GM23338 (cell line): Measurements from ENCODE around the gene P2RY6. TPM values are rescaled to one million over a fixed set of nuclear protein-coding genes. Genes with fewer than 3 reads are reported as not detected.

Experiments used
- ATAC-seq: fragments of 200-7000 bp; cut with Tn5 transposase; 3 replicates; pipeline ENCODE4 v1.9.1; 2020
- DNase-seq: peaks from one replicate; pipeline ENCODE4 v3.0.0-alpha.2; 2015; ENCODE audit warnings: low spot score
- H2AFZ ChIP-seq: fragments of 200-600 bp; sonication (generic); 2 replicates; pipeline ENCODE4 v1.8.0; 2016; ENCODE audit warnings: antibody characterized with exemption, mild to moderate bottlenecking, moderate library complexity
- H3F3A ChIP-seq: fragments of 200-600 bp; sonication (generic); replicated peaks from 2 replicates; pipeline ENCODE4 v1.8.0; 2017; ENCODE audit warnings: antibody characterized with exemption, mixed run types, low read depth
- H3K27ac ChIP-seq: fragments of 200-600 bp; sonication (generic); 2 replicates; pipeline ENCODE4 v1.6.1; 2016; ENCODE audit warnings: low read depth
- H3K27me3 ChIP-seq: fragments of 200-600 bp; sonication (generic); 2 replicates; pipeline ENCODE4 v1.8.0; 2016; ENCODE audit warnings: mild to moderate bottlenecking, mixed run types, moderate library complexity; ENCODE audit not compliant: insufficient read depth
- H3K36me3 ChIP-seq: fragments of 200-600 bp; sonication (generic); 2 replicates; pipeline ENCODE4 v1.8.0; 2016; ENCODE audit warnings: mild to moderate bottlenecking; ENCODE audit not compliant: insufficient read depth
- H3K4me1 ChIP-seq: fragments of 200-600 bp; sonication (generic); 2 replicates; pipeline ENCODE4 v1.8.0; 2016; ENCODE audit warnings: mild to moderate bottlenecking, moderate library complexity; ENCODE audit not compliant: insufficient read depth
- H3K4me2 ChIP-seq: fragments of 200-600 bp; sonication (generic); 2 replicates; pipeline ENCODE4 v1.7.1; 2017; ENCODE audit warnings: mixed run types
- H3K4me3 ChIP-seq: fragments of 200-600 bp; sonication (generic); 2 replicates; pipeline ENCODE4 v1.6.1; 2016; ENCODE audit warnings: mixed run types
- H3K79me2 ChIP-seq: fragments of 200-600 bp; sonication (generic); replicated peaks from 2 replicates; pipeline ENCODE4 v1.8.0; 2017; ENCODE audit warnings: mild to moderate bottlenecking; ENCODE audit not compliant: insufficient read depth
- H3K9me2 ChIP-seq: fragments of 200-600 bp; sonication (generic); 2 replicates; pipeline ENCODE4 v1.8.0; 2017; ENCODE audit not compliant: insufficient read depth
- H4K20me1 ChIP-seq: fragments of 200-600 bp; sonication (generic); replicated peaks from 2 replicates; pipeline ENCODE4 v1.8.0; 2017; ENCODE audit warnings: mild to moderate bottlenecking; ENCODE audit not compliant: insufficient read depth
- H3K27ac Mint-ChIP-seq: 2 replicates; pipeline ENCODE4 v1.8.0; 2020; ENCODE audit warnings: inconsistent platforms, mild to moderate bottlenecking, moderate library complexity, mixed read lengths
- H3K27me3 Mint-ChIP-seq: 3 replicates; pipeline ENCODE4 v1.8.0; 2022; ENCODE audit warnings: low read depth, mild to moderate bottlenecking, moderate library complexity, mixed read lengths, inconsistent platforms; ENCODE audit not compliant: insufficient read depth, poor library complexity
- H3K36me3 Mint-ChIP-seq: 3 replicates; pipeline ENCODE4 v1.8.0; 2021; ENCODE audit warnings: low read depth, mild to moderate bottlenecking, inconsistent platforms, moderate library complexity, mixed read lengths
- H3K4me1 Mint-ChIP-seq: 3 replicates; pipeline ENCODE4 v1.8.0; 2020; ENCODE audit warnings: mild to moderate bottlenecking, inconsistent platforms, mixed read lengths
- H3K4me3 Mint-ChIP-seq: 3 replicates; pipeline ENCODE4 v1.8.0; 2021; ENCODE audit warnings: moderate library complexity, mild to moderate bottlenecking, inconsistent platforms, mixed read lengths
- H3K9me3 Mint-ChIP-seq: 3 replicates; pipeline ENCODE4 v1.8.0; 2020; ENCODE audit warnings: moderate library complexity, mild to moderate bottlenecking, inconsistent platforms, mixed read lengths
- CREB1 ChIP-seq: fragments of 250-450 bp; sonication (Bioruptor Pico); IDR thresholded peaks from 2 replicates; pipeline ENCODE4 v1.5.0; 2020; ENCODE audit warnings: low read depth, mild to moderate bottlenecking, moderate library complexity
- ETS1 ChIP-seq: IDR thresholded peaks from 2 replicates; pipeline ENCODE4 v1.6.1; 2016; ENCODE audit warnings: antibody characterized with exemption
- EZH2phosphoT487 ChIP-seq: fragments of 200-600 bp; sonication (generic); IDR thresholded peaks from one replicate; pipeline ENCODE4 v1.8.1; 2018; ENCODE audit warnings: antibody characterized with exemption; ENCODE audit not compliant: unreplicated experiment
- POLR2AphosphoS5 ChIP-seq: IDR thresholded peaks from 2 replicates; pipeline ENCODE4 v1.6.1; 2016; ENCODE audit warnings: antibody characterized with exemption, low read depth
- ZNF114 ChIP-seq: fragments of 250-450 bp; sonication (Bioruptor Pico); IDR thresholded peaks from 2 replicates; pipeline ENCODE4 v1.5.0; 2020; ENCODE audit warnings: mild to moderate bottlenecking, moderate library complexity
- ZNF331 ChIP-seq: fragments of 250-450 bp; sonication (Bioruptor Pico); IDR thresholded peaks from 2 replicates; pipeline ENCODE4 v1.5.0; 2020; ENCODE audit warnings: low read depth, mild to moderate bottlenecking, moderate library complexity
- polyA plus RNA-seq: library from polyadenylated mRNA; unstranded; fragments of >200 nt; fragmentation: Nextera tagmentation; extraction: Ambion mirVana; gene quantifications from 2 replicates; pipeline ENCODE4 v1.2.1, GENCODE V29; 2016
- total RNA-seq: library from RNA; depleted of rRNA; stranded (reverse); fragments of >200 nt; shearing (Covaris generic); gene quantifications from 2 replicates; pipeline ENCODE4 v1.2.3, GENCODE V29; 2014
- TF ChIP-seq, protein P1 (sequence below): IDR thresholded peaks from one replicate; pipeline ENCODE4 v1.6.1; 2018; ENCODE audit warnings: antibody characterized with exemption; ENCODE audit not compliant: unreplicated experiment
- TF ChIP-seq, protein P2 (sequence below), 2 experiments: fragments of 200-600 bp in 1 of 2; sonication (generic) in 1 of 2; conservative IDR thresholded peaks; 2 replicates each; pipeline versions ENCODE4 v1.5.1 to v1.6.1; 2016 to 2017; ENCODE audit warnings: antibody characterized with exemption in 2 of 2, low read depth in 2 of 2, mild to moderate bottlenecking in 2 of 2, moderate library complexity in 1 of 2

Gene P2RY6
- total and polyA plus RNA-seq, 2 experiments from 2014 or later, result not detected

GRCh38 chr11:73292525-73292894 is 20.4 kb downstream of the P2RY6 start (continued):
- TF ChIP-seq, protein P1, sequence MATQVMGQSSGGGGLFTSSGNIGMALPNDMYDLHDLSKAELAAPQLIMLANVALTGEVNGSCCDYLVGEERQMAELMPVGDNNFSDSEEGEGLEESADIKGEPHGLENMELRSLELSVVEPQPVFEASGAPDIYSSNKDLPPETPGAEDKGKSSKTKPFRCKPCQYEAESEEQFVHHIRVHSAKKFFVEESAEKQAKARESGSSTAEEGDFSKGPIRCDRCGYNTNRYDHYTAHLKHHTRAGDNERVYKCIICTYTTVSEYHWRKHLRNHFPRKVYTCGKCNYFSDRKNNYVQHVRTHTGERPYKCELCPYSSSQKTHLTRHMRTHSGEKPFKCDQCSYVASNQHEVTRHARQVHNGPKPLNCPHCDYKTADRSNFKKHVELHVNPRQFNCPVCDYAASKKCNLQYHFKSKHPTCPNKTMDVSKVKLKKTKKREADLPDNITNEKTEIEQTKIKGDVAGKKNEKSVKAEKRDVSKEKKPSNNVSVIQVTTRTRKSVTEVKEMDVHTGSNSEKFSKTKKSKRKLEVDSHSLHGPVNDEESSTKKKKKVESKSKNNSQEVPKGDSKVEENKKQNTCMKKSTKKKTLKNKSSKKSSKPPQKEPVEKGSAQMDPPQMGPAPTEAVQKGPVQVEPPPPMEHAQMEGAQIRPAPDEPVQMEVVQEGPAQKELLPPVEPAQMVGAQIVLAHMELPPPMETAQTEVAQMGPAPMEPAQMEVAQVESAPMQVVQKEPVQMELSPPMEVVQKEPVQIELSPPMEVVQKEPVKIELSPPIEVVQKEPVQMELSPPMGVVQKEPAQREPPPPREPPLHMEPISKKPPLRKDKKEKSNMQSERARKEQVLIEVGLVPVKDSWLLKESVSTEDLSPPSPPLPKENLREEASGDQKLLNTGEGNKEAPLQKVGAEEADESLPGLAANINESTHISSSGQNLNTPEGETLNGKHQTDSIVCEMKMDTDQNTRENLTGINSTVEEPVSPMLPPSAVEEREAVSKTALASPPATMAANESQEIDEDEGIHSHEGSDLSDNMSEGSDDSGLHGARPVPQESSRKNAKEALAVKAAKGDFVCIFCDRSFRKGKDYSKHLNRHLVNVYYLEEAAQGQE, result no peak
- TF ChIP-seq POLR2AphosphoS5, result no peak

DNA sequence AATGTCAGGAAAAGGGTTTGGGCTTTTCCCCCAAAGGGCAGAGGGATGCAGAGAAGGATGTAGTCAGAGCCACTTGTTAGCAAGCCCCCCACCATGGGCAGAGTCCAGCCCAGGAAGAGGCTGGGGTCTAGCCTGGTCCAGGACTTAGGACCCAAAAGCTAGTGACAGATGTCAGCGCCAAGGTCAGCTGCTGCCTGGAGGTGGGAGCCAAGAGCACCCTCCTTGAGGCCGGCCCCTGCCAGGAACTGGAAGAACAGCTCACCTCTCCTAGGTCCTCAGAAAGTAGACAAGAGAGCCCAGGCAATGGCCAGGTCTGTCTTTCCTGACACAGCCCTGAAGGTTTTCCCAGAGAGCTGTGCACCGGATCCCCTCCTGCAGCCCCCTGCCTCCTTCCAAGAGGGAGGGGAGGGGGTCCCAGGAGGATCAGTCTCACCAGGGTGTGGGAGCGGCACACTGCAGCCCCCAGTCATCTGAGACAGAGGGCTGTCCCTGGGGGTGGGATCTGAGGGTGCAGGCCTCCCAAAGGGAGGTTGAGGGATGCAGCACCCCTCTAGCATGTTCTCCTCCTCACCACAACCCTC is 21.3 kb downstream of the P2RY6 start:
- Mint-ChIP-seq H3K27me3 (peaks cover 31% of the 10 kb centered on the region), H3K36me3 (no peaks in the 10 kb centered on the region), H3K4me1 (peaks cover 14% of the 10 kb centered on the region), H3K4me3 (no peak overlapping the region), H3K9me3 (no peaks in the 10 kb centered on the region; the same call in 2 of the 3 replicates), H3K27ac (no peak overlapping the region)
- ATAC-seq (no peak), DNase-seq (no peak)
- Histone ChIP-seq H3K27ac (no peak overlapping the region), H4K20me1 (0 out of 2 replicates have a peak, but pooled peaks cover 4% of the 10 kb centered on the region), H3K79me2 (no peaks in the 10 kb centered on the region), H2AFZ (no peak overlapping the region), H3K36me3 (no peaks in the 10 kb centered on the region), H3K4me1 (no peaks in the 10 kb centered on the region; the same call in 1 of the 2 replicates), H3K4me3 (no peak overlapping the region), H3F3A (0 out of 2 replicates have a peak, but pooled peaks cover 2% of the 10 kb centered on the region), H3K4me2 (no peak overlapping the region), H3K9me2 (no peaks in the 10 kb centered on the region), H3K27me3 (peaks cover 5% of the 10 kb centered on the region; the same call in 1 of the 2 replicates)
- TF ChIP-seq POLR2AphosphoS5, result no peak
- no peak for TF ChIP-seq ZNF331 (CRISPR knock-in tag)

GRCh38 chr11:73294604-73295003 is 22.5 kb downstream of the P2RY6 start:
- Histone ChIP-seq H3F3A (no peaks in the 10 kb centered on the region), H3K27ac (no peak overlapping the region), H3K27me3 (peaks cover 5% of the 10 kb centered on the region; the same call in 1 of the 2 replicates), H3K4me3 (no peak overlapping the region), H3K36me3 (no peaks in the 10 kb centered on the region), H3K4me2 (no peak overlapping the region), H3K9me2 (no peaks in the 10 kb centered on the region), H2AFZ (no peak overlapping the region), H3K4me1 (no peaks in the 10 kb centered on the region), H4K20me1 (0 out of 2 replicates have a peak, but pooled peaks cover 4% of the 10 kb centered on the region), H3K79me2 (no peaks in the 10 kb centered on the region)
- Mint-ChIP-seq H3K36me3 (no peaks in the 10 kb centered on the region), H3K4me3 (no peak overlapping the region), H3K4me1 (peaks cover 9% of the 10 kb centered on the region), H3K27me3 (peaks cover 31% of the 10 kb centered on the region), H3K9me3 (no peaks in the 10 kb centered on the region; the same call in 2 of the 3 replicates), H3K27ac (no peak overlapping the region)
- DNase-seq (no peak), ATAC-seq (no peak)
- TF ChIP-seq, protein P1, result no peak
- TF ChIP-seq ETS1 (no peak), ZNF114 (CRISPR knock-in tag) (no peak), ZNF331 (CRISPR knock-in tag) (no peak), CREB1 (CRISPR knock-in tag) (no peak), EZH2phosphoT487 (no peak)
- TF ChIP-seq, protein P2, sequence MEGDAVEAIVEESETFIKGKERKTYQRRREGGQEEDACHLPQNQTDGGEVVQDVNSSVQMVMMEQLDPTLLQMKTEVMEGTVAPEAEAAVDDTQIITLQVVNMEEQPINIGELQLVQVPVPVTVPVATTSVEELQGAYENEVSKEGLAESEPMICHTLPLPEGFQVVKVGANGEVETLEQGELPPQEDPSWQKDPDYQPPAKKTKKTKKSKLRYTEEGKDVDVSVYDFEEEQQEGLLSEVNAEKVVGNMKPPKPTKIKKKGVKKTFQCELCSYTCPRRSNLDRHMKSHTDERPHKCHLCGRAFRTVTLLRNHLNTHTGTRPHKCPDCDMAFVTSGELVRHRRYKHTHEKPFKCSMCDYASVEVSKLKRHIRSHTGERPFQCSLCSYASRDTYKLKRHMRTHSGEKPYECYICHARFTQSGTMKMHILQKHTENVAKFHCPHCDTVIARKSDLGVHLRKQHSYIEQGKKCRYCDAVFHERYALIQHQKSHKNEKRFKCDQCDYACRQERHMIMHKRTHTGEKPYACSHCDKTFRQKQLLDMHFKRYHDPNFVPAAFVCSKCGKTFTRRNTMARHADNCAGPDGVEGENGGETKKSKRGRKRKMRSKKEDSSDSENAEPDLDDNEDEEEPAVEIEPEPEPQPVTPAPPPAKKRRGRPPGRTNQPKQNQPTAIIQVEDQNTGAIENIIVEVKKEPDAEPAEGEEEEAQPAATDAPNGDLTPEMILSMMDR (conservative IDR thresholded peaks at IDR 0.05; ENCODE audit: low read depth in 2 of 2), result no peak
